ENCODE results near the gene NAT8L. TPM values are rescaled to one million over a fixed set of nuclear protein-coding genes. Genes with fewer than 3 reads are reported as not detected.

NAT8L gene
- total RNA-seq, 4 donors from 2014 or later = 0.14 to 1.9 (median 0.64) TPM; not detected in 1

- H3K4me1 ChIP-seq = peaks cover 0 to 28% (median 22%) of the 10 kb centered on the region in 4 donors
- in situ Hi-C loops (cut with MboI; ENCODE audit: low pct_ligation_motif_present in 1 of 4, low pct_unique_long_range_greater_than_20kb in 1 of 4, low sequenced_read_pairs in 3 of 4) = no loop called here
- peak overlapping the region in 3 of 4 donors; percentile 56 to 94 (median 90) for H3K4me3 ChIP-seq
- intact Hi-C loops (cut with DNase I; ENCODE audit: low total_unique reads) = no loop called here
- no peak for DNase-seq
- 32% methylated on average over 61 of the region's 91 CpGs; no CpG with 5 or more reads in 1 of the 2 donors for WGBS, 2 donors (ENCODE audit: low coverage in 1 of 2)
- H3K27ac ChIP-seq = no peak overlapping the region
- H3K27me3 ChIP-seq = peaks cover 29% of the 10 kb centered on the region
- TF ChIP-seq POLR2AphosphoS5 (IDR thresholded peaks at IDR 0.05) (no peak), EP300 (IDR thresholded peaks at IDR 0.05; ENCODE audit: low read depth) (no peak)
- H3K36me3 ChIP-seq = no peaks in the 10 kb centered on the region
- H3K9me3 ChIP-seq = no peaks in the 10 kb centered on the region
These were observed 18.5 kb upstream of the NAT8L start for GRCh38 chr4:2040391-2041238.

- peak overlapping the region; percentile 8 to 70 (median 62) for H3K27ac ChIP-seq
- no peaks in the 10 kb centered on the region for H3K36me3 ChIP-seq
- no peaks in the 10 kb centered on the region for H3K9me3 ChIP-seq
- DNase-seq = peak; percentile 86
- in situ Hi-C loops (cut with MboI; ENCODE audit: low pct_ligation_motif_present in 1 of 4, low pct_unique_long_range_greater_than_20kb in 1 of 4, low sequenced_read_pairs in 3 of 4) (no loop called here), intact Hi-C loops (cut with DNase I; ENCODE audit: low total_unique reads) (no loop called here)
- peaks cover 0 to 27% (median 19%) of the 10 kb centered on the region in 4 donors for H3K4me1 ChIP-seq
- peaks cover 32% of the 10 kb centered on the region for H3K27me3 ChIP-seq
- H3K4me3 ChIP-seq = peak overlapping the region; percentile 56 to 94 (median 84)
- 0% methylated on average over 32 of the region's 94 CpGs; no CpG with 5 or more reads in 1 of the 2 donors for WGBS, 2 donors (ENCODE audit: low coverage in 1 of 2)
- TF ChIP-seq POLR2A (IDR thresholded peaks at IDR 0.05) (no peak), CTCF (IDR thresholded peaks at IDR 0.05) (no peak), POLR2AphosphoS5 (IDR thresholded peaks at IDR 0.05) (peak in 2 of 3 donors; percentile 19 to 29)
These were observed 17.6 kb upstream of the NAT8L start for GRCh38 chr4:2041239-2042130.

GRCh38 chr4:2042204-2042946 lies 16.8 kb upstream of the NAT8L start:
- peaks cover 41% of the 10 kb centered on the region for H3K27me3 ChIP-seq
- DNase-seq = peak; percentile 41
- 1% methylated on average over 47 of the region's 80 CpGs; no CpG with 5 or more reads in 1 of the 2 donors for WGBS, 2 donors (ENCODE audit: low coverage in 1 of 2)
- H3K27ac ChIP-seq = peak overlapping the region; percentile 8 to 70 (median 62)
- in situ Hi-C loops (cut with MboI; ENCODE audit: low pct_ligation_motif_present in 1 of 4, low pct_unique_long_range_greater_than_20kb in 1 of 4, low sequenced_read_pairs in 3 of 4) (no loop called here), intact Hi-C loops (cut with DNase I; ENCODE audit: low total_unique reads) (no loop called here)
- no peaks in the 10 kb centered on the region for H3K36me3 ChIP-seq
- H3K4me1 ChIP-seq = peaks cover 0 to 27% (median 22%) of the 10 kb centered on the region in 4 donors
- H3K4me3 ChIP-seq = peak overlapping the region; percentile 56 to 94 (median 84)
- TF ChIP-seq POLR2A (IDR thresholded peaks at IDR 0.05) = no peak
- no peak for TF ChIP-seq EP300 (IDR thresholded peaks at IDR 0.05; ENCODE audit: low read depth)
- no peak for TF ChIP-seq CTCF (IDR thresholded peaks at IDR 0.05)
- no peak for TF ChIP-seq POLR2AphosphoS5 (IDR thresholded peaks at IDR 0.05)
- no peaks in the 10 kb centered on the region for H3K9me3 ChIP-seq

DNA sequence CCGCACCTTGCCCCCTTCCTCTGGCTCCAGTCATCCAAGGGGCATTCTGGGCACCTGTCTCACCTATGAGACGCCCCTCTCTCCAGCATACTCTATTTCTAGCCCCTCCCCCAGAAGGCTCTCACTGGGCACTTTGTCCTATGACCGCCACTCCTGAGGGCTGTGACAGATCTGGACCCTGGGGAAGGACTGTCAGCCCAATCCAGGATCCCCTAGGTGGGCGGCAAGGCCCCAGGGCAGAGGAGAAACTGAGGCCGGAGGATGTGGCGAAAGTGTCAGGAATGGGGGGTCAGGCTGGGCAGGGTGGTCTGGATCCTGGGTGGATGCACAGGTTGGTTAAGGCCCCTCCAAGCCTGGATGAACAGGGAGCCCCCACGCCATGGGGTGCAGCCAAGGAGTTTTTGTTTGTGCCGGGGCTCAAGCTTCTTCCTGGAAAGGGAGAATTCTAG lies 16.2 kb upstream of the NAT8L start:
- in situ Hi-C loops (cut with MboI; ENCODE audit: low pct_ligation_motif_present in 1 of 4, low pct_unique_long_range_greater_than_20kb in 1 of 4, low sequenced_read_pairs in 3 of 4) (no loop called here), intact Hi-C loops (cut with DNase I; ENCODE audit: low total_unique reads) (no loop called here)
- Histone ChIP-seq H3K36me3 (no peaks in the 10 kb centered on the region), H3K4me3 (peak overlapping the region in 2 of 4 donors; percentile 90 to 94), H3K27ac (no peak overlapping the region), H3K27me3 (peaks cover 47% of the 10 kb centered on the region), H3K9me3 (no peaks in the 10 kb centered on the region), H3K4me1 (peaks cover 0 to 27% (median 22%) of the 10 kb centered on the region in 4 donors)
- DNase-seq = no peak
- TF ChIP-seq CTCF (IDR thresholded peaks at IDR 0.05) (no peak), POLR2AphosphoS5 (IDR thresholded peaks at IDR 0.05) (no peak), EP300 (IDR thresholded peaks at IDR 0.05; ENCODE audit: low read depth) (no peak), POLR2A (IDR thresholded peaks at IDR 0.05) (no peak)
- 82% methylated on average over 7 of the region's 8 CpGs; no CpG with 5 or more reads in 1 of the 2 donors for WGBS, 2 donors (ENCODE audit: low coverage in 1 of 2)
